GM21526 (cell line): ENCODE results near the gene PDE6D.
A peak's percentile ranks its signal among the peaks of the same experiment; 100 is the strongest.

Source experiments
- ATAC-seq: cut with Tn5 transposase; IDR thresholded peaks from one replicate; pipeline ENCODE4 v1.9.1; 2021; ENCODE audit warnings: moderate library complexity; ENCODE audit not compliant: unreplicated experiment, low FRiP score

Gene PDE6D

GRCh38 chr2:231708773-231709635, 72.1 kb downstream of the PDE6D start:
- no peak for ATAC-seq

- peak; percentile 55 for ATAC-seq
Measured at GRCh38 chr2:231707927-231708772, 72.9 kb downstream of the PDE6D start, which contains the start of gene PTMA. TSS of gene PTMA (plus strand) at chr2:231708525. CDS start at chr2:231708707, 182 bp downstream.

GRCh38 chr2:231707625-231707926, 73.5 kb downstream of the PDE6D start:
- ATAC-seq: no peak

DNA sequence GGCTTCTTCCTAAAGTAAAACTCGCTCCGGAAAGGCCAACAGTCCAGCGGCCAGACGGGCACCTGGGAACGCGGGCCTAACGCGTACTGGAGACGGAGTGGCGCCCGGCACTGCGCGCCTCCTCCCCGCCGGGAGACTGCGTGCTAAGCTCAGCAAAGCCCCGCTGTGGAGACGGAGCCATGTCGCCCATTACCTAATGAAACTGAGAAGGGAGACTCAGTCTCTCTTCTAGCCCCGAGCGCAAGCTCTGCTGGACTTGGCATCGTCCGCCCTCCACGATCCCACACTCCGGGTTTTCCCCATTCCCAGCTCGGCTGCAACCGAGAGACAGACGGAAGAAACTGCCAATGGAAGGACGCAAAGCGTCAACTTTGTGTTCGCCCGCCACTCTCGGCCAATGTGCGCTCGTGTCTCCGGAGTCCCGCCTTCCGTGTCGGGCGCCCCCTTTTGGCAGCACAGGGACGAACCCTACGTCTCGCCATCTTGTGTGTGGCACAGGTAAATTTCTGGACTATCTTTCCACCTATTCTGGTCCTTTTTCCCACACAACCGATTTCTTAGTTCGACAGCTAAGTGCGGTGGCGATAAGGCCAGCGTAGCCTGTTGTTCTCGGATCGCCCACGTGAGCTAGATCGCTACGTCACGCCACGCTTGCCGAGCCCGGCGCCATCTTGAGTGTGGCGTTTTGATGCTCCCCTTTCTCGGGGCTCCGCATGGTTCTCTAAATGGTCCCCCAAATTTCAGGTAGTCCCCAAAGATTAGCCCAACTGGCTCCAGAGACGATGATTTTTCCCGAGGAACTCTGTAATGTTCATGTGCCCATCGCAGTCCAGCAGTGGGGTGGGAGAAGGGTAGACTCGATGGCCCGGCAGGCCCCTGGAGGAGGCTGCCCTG, 74.1 kb downstream of the PDE6D start:
- ATAC-seq: peak; percentile 37

DNA sequence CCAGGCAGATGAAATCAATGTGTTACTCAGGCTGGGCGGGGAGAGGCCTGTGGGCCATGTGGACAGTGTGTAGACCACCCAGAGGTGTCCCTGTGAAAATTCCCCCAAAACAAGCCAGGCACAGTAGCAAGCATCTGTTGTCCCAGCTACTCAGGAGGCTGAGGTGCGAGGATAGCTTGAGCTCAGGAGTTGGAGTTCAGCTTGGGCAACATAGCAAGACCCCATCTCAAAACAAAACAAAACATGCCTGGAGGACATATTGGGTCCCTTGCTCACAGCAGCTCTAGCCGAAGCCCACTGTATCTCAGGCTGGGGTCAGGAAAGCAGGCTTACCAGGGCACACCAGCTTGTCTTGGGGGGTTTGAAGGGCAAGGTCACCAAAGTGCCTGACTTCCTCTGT, 77.1 kb downstream of the PDE6D start:
- no peak for ATAC-seq

DNA sequence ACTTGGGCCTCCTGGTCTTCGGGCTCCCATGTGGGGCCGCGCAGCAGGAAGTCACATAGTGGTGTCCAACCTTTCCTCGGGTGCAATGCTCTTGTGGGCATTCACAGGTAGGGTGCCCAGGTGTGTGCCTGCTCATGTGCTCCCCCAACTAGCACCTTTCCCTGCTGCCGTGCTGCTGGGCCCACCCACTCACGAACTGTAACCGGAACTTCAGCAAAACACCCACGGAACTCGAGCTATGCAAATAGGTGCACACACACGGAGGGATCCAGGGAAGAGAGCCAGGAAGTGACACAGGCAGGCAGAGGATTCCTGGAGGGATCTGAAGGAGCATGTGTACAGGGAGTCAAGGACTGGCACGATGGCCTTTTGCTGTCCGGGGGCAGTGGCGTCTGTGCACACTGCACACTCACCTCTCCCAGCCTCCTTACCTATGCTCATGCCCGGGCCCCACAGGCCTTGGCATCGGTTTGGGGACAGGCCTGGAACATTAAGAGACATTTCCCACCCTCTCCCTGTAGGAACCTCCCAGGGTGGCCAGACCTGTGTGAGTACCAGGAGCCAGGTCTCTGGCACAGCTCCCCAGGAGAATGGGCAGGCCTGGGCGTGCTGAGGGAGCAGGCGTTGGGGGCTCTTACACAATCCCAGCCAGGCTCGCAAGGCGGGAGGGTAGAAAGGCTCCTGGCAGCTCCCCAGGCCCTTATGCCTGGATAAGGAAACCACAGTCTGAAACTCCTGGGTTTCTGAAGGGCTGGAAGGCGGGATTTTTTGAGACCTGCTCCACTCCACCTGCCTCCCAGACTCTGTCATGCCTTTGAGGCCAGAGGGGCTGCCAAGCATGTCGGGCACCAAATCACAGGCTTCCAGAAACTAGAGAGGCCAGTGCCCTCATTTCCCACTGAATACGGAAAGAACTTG, 79.4 kb downstream of the PDE6D start:
- ATAC-seq: no peak

DNA sequence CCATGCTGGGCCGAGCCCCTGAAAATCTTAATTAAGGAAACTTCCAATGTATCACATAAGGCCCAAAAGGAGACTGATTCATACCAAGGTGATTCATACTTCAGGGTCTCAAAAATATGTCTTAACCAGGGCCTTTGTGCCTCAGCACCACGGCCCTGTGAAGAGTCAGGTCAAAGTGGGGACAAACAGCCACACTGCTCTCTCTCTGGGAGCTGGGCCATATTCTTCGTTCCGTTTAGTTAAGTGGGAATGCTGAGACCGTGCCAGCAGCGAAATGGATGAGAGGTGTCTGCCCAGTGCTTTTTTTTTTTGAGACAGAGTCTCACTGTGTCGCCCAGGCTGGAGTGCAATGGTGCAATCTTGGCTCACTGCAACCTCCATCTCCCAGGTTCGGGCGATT, 82.1 kb downstream of the PDE6D start:
- no peak for ATAC-seq

DNA sequence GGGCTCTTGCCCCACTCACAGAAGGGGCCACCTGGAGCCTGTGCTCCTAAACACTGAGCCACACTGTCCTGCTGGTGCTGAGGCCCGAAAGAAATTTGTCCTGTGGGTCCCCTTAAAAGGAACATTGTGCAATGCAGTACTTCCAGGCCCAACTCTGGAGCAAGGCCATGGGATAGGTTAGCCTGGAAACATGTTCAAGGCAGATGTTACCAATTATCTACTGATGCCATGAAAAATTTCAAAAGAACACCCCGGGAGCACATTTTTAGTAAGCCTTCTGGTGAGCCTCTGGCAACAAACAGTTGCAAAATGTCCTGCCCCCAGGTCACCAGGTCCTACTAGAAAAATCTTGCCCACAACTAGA, 85.1 kb downstream of the PDE6D start:
- no peak for ATAC-seq

DNA sequence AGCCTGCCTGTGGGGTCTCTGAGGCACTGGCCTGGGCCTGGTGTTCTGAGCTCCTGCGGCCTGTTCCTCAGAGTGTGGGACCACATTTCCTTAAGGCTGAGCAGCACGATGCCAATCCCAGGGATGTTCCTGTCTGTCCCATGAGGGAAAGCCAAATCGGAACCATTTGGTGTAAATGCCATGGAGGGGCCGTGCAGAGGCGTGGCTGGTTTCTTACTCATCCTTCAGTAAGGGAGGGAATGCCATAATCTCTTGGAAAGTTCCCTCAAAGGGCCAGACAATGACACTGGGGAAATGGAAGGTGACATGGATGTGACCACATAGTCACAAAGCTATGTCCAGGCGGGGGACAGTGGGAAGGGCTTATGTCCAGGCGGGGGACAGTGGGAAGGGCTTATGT, 87.1 kb downstream of the PDE6D start:
- ATAC-seq: no peak

GRCh38 chr2:231692847-231693246, 88.2 kb downstream of the PDE6D start:
- no peak for ATAC-seq

- ATAC-seq: no peak
Measured at GRCh38 chr2:231691251-231691772, 89.8 kb downstream of the PDE6D start.

GRCh38 chr2:231689124-231689893, 91.8 kb downstream of the PDE6D start:
- no peak for ATAC-seq

GRCh38 chr2:231688719-231689118, 92.4 kb downstream of the PDE6D start:
- no peak for ATAC-seq

GRCh38 chr2:231687961-231688360, 93.1 kb downstream of the PDE6D start:
- no peak for ATAC-seq

- no peak for ATAC-seq
Measured at GRCh38 chr2:231687133-231687852, 93.8 kb downstream of the PDE6D start.

DNA sequence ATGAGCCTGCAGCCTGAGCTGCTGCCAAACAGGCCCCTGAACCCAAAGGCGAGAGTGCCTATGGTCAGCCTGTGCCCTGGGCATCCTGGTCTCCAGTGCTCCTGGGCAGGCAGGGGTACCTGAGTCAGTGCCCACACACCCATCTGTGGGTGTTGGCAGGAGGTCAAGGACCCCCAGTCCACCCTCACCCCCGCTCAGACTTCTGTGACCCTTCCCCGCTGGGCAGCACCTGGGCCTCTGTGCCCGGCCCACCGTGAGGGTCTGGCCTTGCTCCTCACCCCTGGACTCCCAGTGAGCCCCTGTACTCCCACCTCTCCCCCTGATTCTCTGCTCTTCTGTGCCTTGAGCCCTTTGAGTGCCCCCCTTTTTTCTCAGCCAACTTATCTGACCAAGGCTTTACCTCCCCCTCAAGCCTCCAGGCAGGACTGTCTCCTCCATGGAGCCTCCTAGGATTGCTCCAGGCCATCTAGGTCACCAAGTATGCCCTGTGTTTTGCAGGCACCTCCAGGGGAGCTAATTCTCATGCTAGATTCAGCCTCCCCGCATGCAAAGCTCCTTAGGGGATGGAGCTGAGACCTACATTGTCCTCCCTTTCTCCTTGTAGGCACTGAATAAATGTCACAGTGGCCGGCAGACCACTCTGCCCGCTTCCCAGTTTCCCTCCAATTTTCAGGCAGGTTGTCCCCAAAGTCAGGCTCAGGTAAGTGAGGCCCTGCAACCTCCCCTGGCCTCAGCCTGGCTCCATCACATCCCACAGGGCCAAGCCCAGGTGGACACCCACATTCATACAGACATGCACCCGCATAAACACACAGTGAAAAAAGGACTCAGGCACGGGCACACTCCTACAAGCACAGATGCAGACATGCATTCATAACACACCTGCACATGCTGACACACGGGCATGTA, 94.6 kb downstream of the PDE6D start:
- no peak for ATAC-seq
